Heart left ventricle (tissue), 13 donors: ENCODE measurements around the gene DCP2.

Experiments used
- CTCF ChIP-seq, 12 donors: fragments of 200-600 bp; sonication (generic) in 4 of 12; IDR thresholded peaks; one replicate each; pipeline versions ENCODE4 v1.5.0 to v1.8.0; 2018 to 2022; ENCODE audit warnings: antibody characterized with exemption in 12 of 12, mild to moderate bottlenecking in 5 of 12
- POLR2A ChIP-seq, 2 donors: fragments of 450-650 bp; IDR thresholded peaks; one replicate each; pipeline ENCODE4 v1.6.1; 2017; ENCODE audit warnings: antibody characterized with exemption in 2 of 2, mild to moderate bottlenecking in 2 of 2, moderate library complexity in 2 of 2
- donor health status: ischemic (EF 13 %, LVEDD 7.1; RV severe dilation, severe dysfunction).
- donor health status: DM: no; HTN: yes; CAD: no.
- donor health status: DM: no; HTN: no; CAD: no.
- donor health status: ischemic (EF 25% LVEDD 6.9; RV normal size, moderate dysfunction).
- donor health status: ischemic (EF 25% LVEDD 5.7; RV mildly dilated, moderate dysfunction).
- donor health status: ischemic (EF 35%, LVEDD 5.7; RV mildly dilated, moderate dysfunction).
- donor health status: nonischemic (EF 11% LVEDD 7.7; RV severe dilation, severe dysfunction).
- donor health status: DM: yes; HTN: yes; CAD: no.
- donor health status: PGD.
- donor health status: ischemic (EF 29% LVEDD 5.4; RV normal size, mild dysfunction).
- donor health status: nonischemic (EF 23%, LVEDD 6.1; RV moderate dilation, normal function).

GRCh38 chr5:113022661-113023060 lies 46.1 kb downstream of the DCP2 start:
- TF ChIP-seq POLR2A (IDR thresholded peaks at IDR 0.05) (no peak), CTCF (IDR thresholded peaks at IDR 0.05) (no peak)
